ENCODE data around the gene TIMM22.

GRCh38 chr17:949623-950303 lies 47.2 kb upstream of the TIMM22 start:
- TF ChIP-seq ZBTB1 (tag by site-specific recombination; IDR thresholded peaks at IDR 0.05): no peak
- TF ChIP-seq ZFP41 (tag by site-specific recombination; IDR thresholded peaks at IDR 0.05; ENCODE audit: borderline replicate concordance): no peak
- TF ChIP-seq ZNF837 (tag by site-specific recombination; IDR thresholded peaks at IDR 0.05): no peak
- no peak for TF ChIP-seq ZNF274 (IDR thresholded peaks at IDR 0.05; ENCODE audit: low read length)
- TF ChIP-seq ZNF274 (tag by site-specific recombination; IDR thresholded peaks at IDR 0.05; ENCODE audit: borderline replicate concordance): no peak
- no peak for TF ChIP-seq CTCF (tag by site-specific recombination; IDR thresholded peaks at IDR 0.05)
- TF ChIP-seq ZBTB44 (tag by site-specific recombination; IDR thresholded peaks at IDR 0.05): no peak
- TF ChIP-seq ZNF785 (tag by site-specific recombination; IDR thresholded peaks at IDR 0.05): no peak
- TF ChIP-seq ZNF211 (tag by site-specific recombination; IDR thresholded peaks at IDR 0.05; ENCODE audit: low read depth): no peak
- no peak for TF ChIP-seq ZNF133 (tag by site-specific recombination; IDR thresholded peaks at IDR 0.05)
- no peak for TF ChIP-seq ZEB2 (tag by site-specific recombination; IDR thresholded peaks at IDR 0.05)
- TF ChIP-seq ZBTB10 (tag by site-specific recombination; IDR thresholded peaks at IDR 0.05): no peak
- TF ChIP-seq YY1 (tag by site-specific recombination; IDR thresholded peaks at IDR 0.05): no peak
- TF ChIP-seq PRDM10 (tag by site-specific recombination; IDR thresholded peaks at IDR 0.05): no peak
- no peak for TF ChIP-seq ZNF580 (tag by site-specific recombination; IDR thresholded peaks at IDR 0.05)

Measured in HEK293 (cell line).